CD4-positive, alpha-beta memory T cell (primary cell): ENCODE data around the gene P3H2. TPM values are rescaled to one million over a fixed set of nuclear protein-coding genes. Genes with fewer than 3 reads are reported as not detected.

ENCODE experiments used
- CTCF ChIA-PET: fragments of 350-600 bp; sonication (Branson Sonifier 250); formaldehyde crosslinking; loops from one replicate; lab custom pipeline; 2021; ENCODE audit warnings: inconsistent platforms; ENCODE audit not compliant: partially characterized antibody; lab: Charles Lee
- POLR2A ChIA-PET: fragments of 350-600 bp; sonication (Branson Sonifier 250); formaldehyde crosslinking; loops from one replicate; lab custom pipeline; 2021; ENCODE audit not compliant: partially characterized antibody; lab: Charles Lee
- DNase-seq, 5 donors: peaks; one replicate each; pipeline versions ENCODE4 v3.0.0 to v3.0.0-alpha.2; 2020 to 2022; ENCODE audit warnings: mixed read lengths in 1 of 5
- H3K27ac ChIP-seq: one replicate; pipeline ENCODE4 v1.7.0; 2013; ENCODE audit warnings: low read depth, low read length
- H3K27me3 ChIP-seq: 2 replicates; pipeline ENCODE4 v1.7.0; 2013; ENCODE audit warnings: mild to moderate bottlenecking, low read length, moderate library complexity; ENCODE audit not compliant: insufficient read depth
- H3K36me3 ChIP-seq: 2 replicates; pipeline ENCODE4 v1.7.0; 2013; ENCODE audit warnings: mild to moderate bottlenecking, low read length, moderate library complexity; ENCODE audit not compliant: insufficient read depth
- H3K4me1 ChIP-seq: 2 replicates; pipeline ENCODE4 v1.7.0; 2013; ENCODE audit warnings: mild to moderate bottlenecking, low read length, moderate library complexity; ENCODE audit not compliant: insufficient read depth
- H3K4me3 ChIP-seq, 2 donors: one replicate each; pipeline ENCODE4 v1.7.0; 2013; ENCODE audit warnings: low read length in 2 of 2, mild to moderate bottlenecking in 1 of 2
- H3K9me3 ChIP-seq, 2 donors: one replicate each; pipeline ENCODE4 v1.7.0; 2013; ENCODE audit warnings: low read length in 2 of 2, control low read depth in 1 of 2; ENCODE audit not compliant: control insufficient read depth in 1 of 2
- H3K27ac Mint-ChIP-seq, 7 donors: one replicate each; pipeline ENCODE4 v1.8.0; 2020 to 2021; ENCODE audit warnings: mixed read lengths in 7 of 7, mild to moderate bottlenecking in 6 of 7, inconsistent platforms in 3 of 7, moderate library complexity in 3 of 7
- H3K27me3 Mint-ChIP-seq, 2 donors: one replicate each; pipeline ENCODE4 v1.8.0; 2020 to 2021; ENCODE audit warnings: mixed read lengths in 2 of 2
- H3K36me3 Mint-ChIP-seq, 2 donors: one replicate each; pipeline ENCODE4 v1.8.0; 2020 to 2021; ENCODE audit warnings: mixed read lengths in 2 of 2, inconsistent platforms in 1 of 2, mild to moderate bottlenecking in 1 of 2
- H3K4me1 Mint-ChIP-seq, 4 donors: one replicate each; pipeline ENCODE4 v1.8.0; 2020 to 2021; ENCODE audit warnings: mixed read lengths in 4 of 4, mild to moderate bottlenecking in 1 of 4
- H3K4me3 Mint-ChIP-seq, 8 donors: one replicate each; pipeline ENCODE4 v1.8.0; 2020 to 2021; ENCODE audit warnings: mixed read lengths in 8 of 8, mild to moderate bottlenecking in 7 of 8, moderate library complexity in 6 of 8, inconsistent platforms in 3 of 8
- H3K9me3 Mint-ChIP-seq, 8 donors: one replicate each; pipeline ENCODE4 v1.8.0; 2020 to 2021; ENCODE audit warnings: mixed read lengths in 8 of 8, mild to moderate bottlenecking in 5 of 8, inconsistent platforms in 3 of 8, moderate library complexity in 1 of 8
- intact Hi-C: fragments of 100-400 bp; cut with micrococcal nuclease; formaldehyde crosslinking; loops from one replicate; pipeline ENCODE4 v1.15.1; 2023
- polyA plus RNA-seq, 2 donors: library from polyadenylated mRNA; unstranded; fragments of 300-500 nt; fragmentation: Illumina TruSeq; gene quantifications; one replicate each; pipeline ENCODE4 v1.2.3, GENCODE V29; 2021
- total RNA-seq, 2 experiments: library from RNA; stranded (reverse); gene quantifications; one replicate each; pipeline ENCODE4 v1.2.3, GENCODE V29; 2021

P3H2 gene
- total and polyA plus RNA-seq, 4 experiments from 2014 or later = not detected

DNA sequence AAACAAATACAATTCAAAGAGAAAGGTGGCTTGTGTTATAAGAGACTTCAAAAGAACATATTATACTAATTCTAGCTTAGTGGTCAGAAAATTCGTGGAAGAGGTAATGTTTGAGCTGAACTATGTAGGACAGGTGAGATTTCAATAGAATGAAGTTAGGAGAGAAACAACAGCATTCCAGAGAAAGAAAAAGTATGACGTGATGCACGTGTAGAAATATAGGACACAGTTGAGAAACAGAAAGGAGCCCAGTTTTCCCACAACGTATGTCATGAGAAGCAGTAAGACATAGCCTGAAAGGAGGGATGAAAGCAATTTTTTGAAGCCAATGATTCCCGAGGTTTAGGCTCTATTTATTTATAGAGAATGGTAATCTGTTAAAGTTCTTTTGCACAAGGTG lies 18.7 kb upstream of the P3H2 start:
- no peaks in the 10 kb centered on the region for H3K36me3 Mint-ChIP-seq
- no peak overlapping the region for H3K4me3 Mint-ChIP-seq
- Histone ChIP-seq H3K4me3 (no peak overlapping the region), H3K27ac (no peak overlapping the region), H3K9me3 (no peaks in the 10 kb centered on the region), H3K27me3 (no peaks in the 10 kb centered on the region), H3K4me1 (no peaks in the 10 kb centered on the region), H3K36me3 (no peaks in the 10 kb centered on the region)
- ChIA-PET POLR2A (no interaction called here), CTCF (no interaction called here)
- no peak overlapping the region for H3K27ac Mint-ChIP-seq
- H3K9me3 Mint-ChIP-seq = peaks cover 0 to 6% (median 0%) of the 10 kb centered on the region in 8 donors
- intact Hi-C loops = no loop called here
- no peaks in the 10 kb centered on the region for H3K4me1 Mint-ChIP-seq
- no peak for DNase-seq
- H3K27me3 Mint-ChIP-seq = peaks cover 0 to 5% of the 10 kb centered on the region in 2 donors

DNA sequence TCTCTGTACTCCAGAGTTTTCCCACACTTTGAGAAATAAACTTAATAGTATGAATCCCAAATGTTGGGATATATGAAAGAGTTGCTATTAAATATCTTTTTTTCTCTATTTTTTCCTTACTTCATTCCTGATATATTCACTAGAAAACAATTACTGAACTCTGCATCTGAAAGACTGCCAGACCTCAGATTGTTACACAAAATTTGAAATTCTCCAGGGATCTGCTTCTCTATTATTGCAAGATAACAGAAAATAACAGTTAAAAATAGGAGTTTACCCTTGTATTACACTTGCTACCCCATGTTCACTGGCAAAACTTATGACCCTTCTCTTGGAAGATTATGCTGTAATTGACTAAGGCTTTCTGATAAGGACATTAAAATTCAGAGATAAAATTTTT lies 11.7 kb upstream of the P3H2 start:
- peaks cover 0 to 4% (median 0%) of the 10 kb centered on the region in 8 donors for H3K9me3 Mint-ChIP-seq
- no peaks in the 10 kb centered on the region for H3K36me3 Mint-ChIP-seq
- no peak overlapping the region for H3K27ac Mint-ChIP-seq
- no peak overlapping the region for H3K4me3 ChIP-seq
- no peak for DNase-seq
- no peak overlapping the region for H3K4me3 Mint-ChIP-seq
- H3K27me3 ChIP-seq = no peaks in the 10 kb centered on the region
- ChIA-PET POLR2A (no interaction called here), CTCF (interaction anchor here (0.7 kb wide), 1 partner anchor 171 kb away, joined by 3 read pairs; no protein-coding TSS in a partner anchor)
- H3K27ac ChIP-seq = no peak overlapping the region
- H3K4me1 ChIP-seq = no peaks in the 10 kb centered on the region
- H3K27me3 Mint-ChIP-seq = peaks cover 13 to 15% of the 10 kb centered on the region in 2 donors
- H3K4me1 Mint-ChIP-seq = peaks cover 0 to 1% (median 0%) of the 10 kb centered on the region in 4 donors
- H3K36me3 ChIP-seq = no peaks in the 10 kb centered on the region
- intact Hi-C loops = no loop called here
- no peaks in the 10 kb centered on the region for H3K9me3 ChIP-seq

DNA sequence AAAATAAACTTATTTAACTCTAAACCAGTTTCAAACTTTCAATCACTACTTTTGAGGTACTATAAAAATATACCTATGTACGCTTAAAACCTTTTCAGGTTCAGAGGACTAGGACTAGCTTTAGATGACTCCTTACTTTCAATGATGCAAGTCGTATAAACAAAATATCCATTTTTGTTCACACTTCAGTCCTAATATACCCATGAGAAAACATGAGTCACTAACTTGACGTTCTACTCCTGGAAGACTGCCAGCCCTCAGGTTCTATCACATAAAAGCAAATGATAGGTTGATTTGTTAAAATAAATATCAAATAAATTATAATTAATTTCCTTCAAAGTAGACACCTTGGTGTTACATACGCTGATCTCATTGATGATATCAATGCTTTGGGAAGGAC lies 10.6 kb upstream of the P3H2 start:
- DNase-seq = no peak
- H3K27me3 Mint-ChIP-seq = peaks cover 13 to 15% of the 10 kb centered on the region in 2 donors
- Histone ChIP-seq H3K27ac (no peak overlapping the region), H3K4me1 (no peaks in the 10 kb centered on the region), H3K36me3 (no peaks in the 10 kb centered on the region), H3K9me3 (no peaks in the 10 kb centered on the region), H3K27me3 (no peaks in the 10 kb centered on the region), H3K4me3 (no peak overlapping the region)
- peaks cover 0 to 1% (median 0%) of the 10 kb centered on the region in 4 donors for H3K4me1 Mint-ChIP-seq
- H3K4me3 Mint-ChIP-seq = no peak overlapping the region
- no peaks in the 10 kb centered on the region for H3K36me3 Mint-ChIP-seq
- H3K9me3 Mint-ChIP-seq = peaks cover 0 to 4% (median 0%) of the 10 kb centered on the region in 8 donors
- H3K27ac Mint-ChIP-seq = no peak overlapping the region
- ChIA-PET POLR2A (no interaction called here), CTCF (no interaction called here)
- intact Hi-C loops = no loop called here

DNA sequence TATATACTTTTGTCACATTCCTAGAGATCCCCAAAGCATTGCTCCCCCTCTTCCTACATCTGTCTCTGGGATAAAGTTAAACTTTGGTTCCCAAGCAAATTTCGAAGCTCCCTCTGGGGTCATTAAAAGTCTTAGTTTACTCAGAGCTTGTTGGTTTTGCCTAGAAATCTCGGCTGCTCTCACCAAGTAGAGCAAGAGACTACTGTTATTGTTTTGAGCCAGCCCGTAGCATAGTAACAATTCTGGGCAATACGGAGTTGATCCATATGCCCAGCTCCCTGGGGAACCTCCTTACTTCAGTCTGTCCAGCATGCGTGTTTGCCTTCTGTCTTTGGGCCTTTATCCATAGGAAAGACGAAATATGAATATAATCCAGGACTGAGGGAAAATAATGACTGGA lies 10.0 kb upstream of the P3H2 start:
- no peak for DNase-seq
- H3K27ac Mint-ChIP-seq = no peak overlapping the region
- ChIA-PET POLR2A (no interaction called here), CTCF (no interaction called here)
- no peak overlapping the region for H3K27ac ChIP-seq
- H3K4me3 Mint-ChIP-seq = no peak overlapping the region
- H3K27me3 Mint-ChIP-seq = peaks cover 12 to 15% of the 10 kb centered on the region in 2 donors
- H3K9me3 Mint-ChIP-seq = peaks cover 0 to 4% (median 0%) of the 10 kb centered on the region in 8 donors
- H3K4me3 ChIP-seq = no peak overlapping the region
- no peaks in the 10 kb centered on the region for H3K4me1 ChIP-seq
- no peaks in the 10 kb centered on the region for H3K36me3 Mint-ChIP-seq
- H3K36me3 ChIP-seq = no peaks in the 10 kb centered on the region
- no peaks in the 10 kb centered on the region for H3K9me3 ChIP-seq
- H3K27me3 ChIP-seq = no peaks in the 10 kb centered on the region
- intact Hi-C loops = loop anchor here (1.0 kb wide), 1 partner anchor 17 kb away; no protein-coding TSS in a partner anchor
- peaks cover 0 to 1% (median 0%) of the 10 kb centered on the region in 4 donors for H3K4me1 Mint-ChIP-seq

DNA sequence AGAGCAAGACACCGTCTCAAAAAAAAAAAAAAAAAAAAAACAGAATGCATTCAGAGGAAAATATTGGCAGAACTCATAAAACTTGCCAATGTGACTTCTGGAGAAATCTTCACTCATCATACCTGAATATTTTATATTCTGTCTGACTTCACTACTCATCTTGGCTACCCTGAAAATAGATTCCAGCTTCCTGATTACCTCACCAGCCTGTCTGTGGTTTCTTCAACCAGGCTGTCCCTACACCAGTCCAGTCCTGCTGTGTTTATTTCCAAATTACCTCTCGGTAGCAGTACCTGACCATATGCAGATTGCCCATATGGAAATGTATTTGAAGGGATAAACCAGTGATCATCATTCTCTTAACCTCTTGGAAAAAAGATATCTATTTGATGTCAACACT lies 9.3 kb upstream of the P3H2 start:
- Histone ChIP-seq H3K4me3 (no peak overlapping the region), H3K9me3 (no peaks in the 10 kb centered on the region), H3K36me3 (no peaks in the 10 kb centered on the region), H3K4me1 (no peaks in the 10 kb centered on the region), H3K27me3 (no peaks in the 10 kb centered on the region), H3K27ac (no peak overlapping the region)
- H3K36me3 Mint-ChIP-seq = no peaks in the 10 kb centered on the region
- peaks cover 0 to 1% (median 0%) of the 10 kb centered on the region in 8 donors for H3K9me3 Mint-ChIP-seq
- intact Hi-C loops = loop anchor here (1.0 kb wide), 1 partner anchor 17 kb away; no protein-coding TSS in a partner anchor
- peaks cover 10 to 15% of the 10 kb centered on the region in 2 donors for H3K27me3 Mint-ChIP-seq
- H3K4me3 Mint-ChIP-seq = no peak overlapping the region
- ChIA-PET POLR2A (no interaction called here), CTCF (no interaction called here)
- H3K4me1 Mint-ChIP-seq = peaks cover 0 to 1% (median 0%) of the 10 kb centered on the region in 4 donors
- no peak overlapping the region for H3K27ac Mint-ChIP-seq
- no peak for DNase-seq

DNA sequence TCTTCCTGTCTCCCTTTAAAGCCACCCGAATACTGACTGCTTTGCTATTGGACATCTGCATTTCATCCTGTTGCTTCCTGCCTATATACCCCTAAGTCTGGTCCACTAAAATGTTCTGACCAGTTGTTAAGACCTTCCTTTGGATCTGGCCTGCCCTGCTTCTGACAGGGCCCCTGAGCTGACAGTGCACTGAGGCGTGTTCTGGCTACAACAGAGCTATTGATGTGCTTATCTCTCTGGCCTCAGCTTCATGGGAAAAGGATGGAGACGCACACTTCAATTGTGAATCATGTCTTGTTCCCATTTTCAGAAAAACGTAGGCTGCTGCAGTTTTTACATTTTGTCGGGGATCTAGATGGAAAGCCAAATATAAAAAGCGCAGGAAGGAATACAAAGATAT lies 7.1 kb upstream of the P3H2 start:
- no peaks in the 10 kb centered on the region for H3K36me3 Mint-ChIP-seq
- CTCF ChIA-PET = no interaction called here
- POLR2A ChIA-PET = no interaction called here
- H3K27ac Mint-ChIP-seq = no peak overlapping the region
- H3K4me1 Mint-ChIP-seq = peaks cover 0 to 1% (median 0%) of the 10 kb centered on the region in 4 donors
- H3K4me1 ChIP-seq = no peaks in the 10 kb centered on the region
- peaks cover 6 to 10% of the 10 kb centered on the region in 2 donors for H3K27me3 Mint-ChIP-seq
- intact Hi-C loops = no loop called here
- H3K4me3 ChIP-seq = no peak overlapping the region
- H3K4me3 Mint-ChIP-seq = peak overlapping the region in 1 of 8 donors; percentile 26
- H3K36me3 ChIP-seq = no peaks in the 10 kb centered on the region
- H3K9me3 ChIP-seq = no peaks in the 10 kb centered on the region
- no peak overlapping the region for H3K27ac ChIP-seq
- no peak for DNase-seq
- H3K27me3 ChIP-seq = no peaks in the 10 kb centered on the region
- no peaks in the 10 kb centered on the region for H3K9me3 Mint-ChIP-seq

DNA sequence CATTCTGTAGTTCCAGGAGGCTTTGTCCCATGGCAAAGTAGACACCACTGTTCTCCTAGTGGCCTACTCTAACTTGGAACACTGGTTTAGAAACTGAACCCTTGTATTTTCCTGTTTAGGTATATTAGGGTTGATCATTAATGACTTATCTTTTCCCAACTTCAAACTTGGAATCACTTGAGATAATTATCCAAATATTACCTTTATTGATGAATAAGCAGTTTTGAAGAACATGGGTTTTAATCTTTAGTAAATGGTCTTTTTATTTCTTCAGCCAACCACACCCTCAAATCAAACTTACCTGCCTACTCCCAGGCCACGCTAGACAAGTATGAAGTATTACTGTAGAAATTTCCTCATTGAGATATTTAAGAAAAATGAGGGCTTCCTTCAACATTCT lies 6.5 kb upstream of the P3H2 start:
- ChIA-PET CTCF (no interaction called here), POLR2A (no interaction called here)
- H3K4me1 ChIP-seq = no peaks in the 10 kb centered on the region
- intact Hi-C loops = no loop called here
- H3K4me1 Mint-ChIP-seq = peaks cover 0 to 1% (median 0%) of the 10 kb centered on the region in 4 donors
- no peaks in the 10 kb centered on the region for H3K27me3 ChIP-seq
- H3K9me3 ChIP-seq = no peaks in the 10 kb centered on the region
- H3K27ac ChIP-seq = no peak overlapping the region
- DNase-seq = no peak
- H3K36me3 ChIP-seq = no peaks in the 10 kb centered on the region
- no peak overlapping the region for H3K4me3 Mint-ChIP-seq
- no peak overlapping the region for H3K4me3 ChIP-seq
- H3K27me3 Mint-ChIP-seq = peaks cover 11 to 14% of the 10 kb centered on the region in 2 donors
- H3K27ac Mint-ChIP-seq = no peak overlapping the region
- peaks cover 0 to 2% (median 0%) of the 10 kb centered on the region in 8 donors for H3K9me3 Mint-ChIP-seq
- H3K36me3 Mint-ChIP-seq = no peaks in the 10 kb centered on the region
